Cerebellar nuclear complex (tissue), 1 donor: ENCODE results near the gene TM4SF4.
A peak's percentile ranks its signal among the peaks of the same experiment; 100 is the strongest.

Source experiments
- DNase-seq, 2 experiments: peaks; one replicate each; lab custom pipeline; 2025; lab: John Stamatoyannopoulos, UW

TM4SF4 gene

DNA sequence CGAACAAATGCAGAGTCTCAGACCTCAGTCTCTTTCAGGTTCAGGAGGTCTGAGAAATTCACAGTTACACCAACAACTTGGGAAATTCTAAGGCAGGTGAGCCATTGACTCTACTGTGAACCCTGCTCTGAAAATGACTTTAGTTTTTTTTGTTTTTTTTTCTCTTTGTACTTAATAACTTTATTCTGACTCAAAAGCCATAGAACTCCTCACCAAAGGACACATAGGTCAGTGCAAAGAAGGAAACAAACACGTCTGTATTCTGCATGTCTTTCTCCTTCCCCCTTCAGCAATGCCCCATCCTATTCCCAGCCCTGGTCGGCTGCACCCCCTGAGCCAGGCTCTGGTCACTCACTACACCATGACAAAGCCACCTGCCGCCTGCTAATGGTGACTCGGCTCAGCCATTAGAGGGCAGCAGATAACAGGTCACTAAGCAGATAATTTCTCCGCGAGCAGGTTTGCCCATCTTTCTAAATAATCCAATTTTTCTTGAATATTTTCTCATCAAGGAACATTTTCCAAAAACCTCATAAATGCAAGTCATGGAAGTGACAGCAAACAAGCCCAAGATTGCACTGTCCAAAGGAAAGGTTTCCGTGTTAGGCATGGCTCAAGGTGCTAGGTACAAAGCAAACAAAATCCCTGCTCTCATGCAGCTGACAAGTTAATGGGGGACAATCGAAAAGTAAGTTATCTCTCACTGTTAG lies 37.7 kb downstream of the TM4SF4 start:
- DNase-seq = peak in 1 of 2 experiments; percentile 4

DNA sequence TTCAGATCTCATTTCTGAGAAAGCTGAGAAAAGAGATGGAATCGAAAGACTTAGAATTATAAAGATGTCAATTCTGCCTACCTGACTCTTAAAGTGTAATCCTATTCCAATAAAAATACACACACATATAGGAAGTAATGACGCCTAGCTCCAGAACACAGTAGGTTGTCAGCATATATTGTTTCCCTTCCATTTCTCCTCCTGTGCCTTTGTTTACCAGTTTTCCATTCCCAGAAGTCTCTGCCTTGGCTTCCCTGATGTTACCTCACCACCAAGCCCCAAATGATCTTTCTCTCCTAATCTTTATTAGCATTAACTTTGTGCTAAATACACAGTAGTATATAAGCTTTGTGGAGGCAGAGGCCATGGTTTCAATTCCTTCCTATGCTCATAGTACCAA lies 40.0 kb downstream of the TM4SF4 start:
- DNase-seq = no peak

DNA sequence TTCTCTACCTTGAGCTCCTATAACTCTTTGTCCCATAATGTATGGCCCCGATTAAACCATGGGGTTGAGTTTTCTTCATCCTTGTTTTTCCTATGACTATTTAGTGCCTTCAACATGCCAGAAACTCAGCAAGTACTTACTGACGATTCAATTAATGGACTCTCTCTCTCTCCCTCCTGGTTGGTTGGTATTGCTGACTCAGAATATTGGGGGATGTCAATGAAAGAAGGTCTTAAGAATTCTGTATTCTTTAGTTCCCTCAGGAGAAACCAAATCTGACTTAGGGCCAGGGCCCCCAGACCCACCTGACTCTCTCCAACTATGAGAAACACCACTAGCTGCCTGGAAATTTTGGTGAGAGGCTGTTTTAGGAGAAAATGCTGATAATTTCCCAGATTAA lies 40.8 kb downstream of the TM4SF4 start:
- no peak for DNase-seq

DNA sequence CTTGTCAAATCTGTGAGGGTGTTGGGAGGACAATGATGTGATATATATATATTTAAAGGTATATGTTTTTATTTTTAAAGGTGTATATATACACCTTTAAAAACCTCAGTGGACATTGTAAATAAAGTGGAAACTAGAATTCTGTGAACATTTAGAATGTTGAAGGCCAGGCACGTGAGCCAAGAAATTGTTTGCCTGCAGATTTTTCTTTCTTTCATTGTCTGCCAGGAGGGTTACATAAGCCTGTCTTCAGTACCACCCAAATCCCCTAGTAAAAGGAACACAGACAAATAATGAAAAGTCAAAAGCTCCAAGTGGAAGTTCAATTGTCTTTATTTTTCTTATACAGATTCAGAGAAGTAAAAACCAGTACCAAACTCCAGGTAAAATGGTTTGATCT lies 42.4 kb downstream of the TM4SF4 start:
- DNase-seq = no peak

DNA sequence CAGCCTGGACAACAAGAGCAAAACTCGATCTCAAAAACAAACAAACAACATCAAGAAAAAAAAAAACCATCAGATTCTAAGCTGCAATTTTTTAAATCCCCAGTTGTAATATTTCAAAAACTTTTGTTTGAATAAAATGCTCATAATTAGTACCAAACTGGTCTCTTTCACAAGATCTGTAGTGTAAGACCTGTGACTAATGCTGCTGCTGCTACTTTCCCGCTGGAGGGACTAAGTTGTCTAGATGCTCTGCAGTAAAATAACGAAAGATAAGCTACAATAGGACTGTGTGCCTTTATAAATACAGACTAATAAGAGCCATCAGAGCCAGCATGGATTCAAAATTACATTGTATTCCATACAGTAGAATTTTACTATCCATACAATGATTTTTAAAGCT lies 45.4 kb downstream of the TM4SF4 start:
- DNase-seq = no peak

DNA sequence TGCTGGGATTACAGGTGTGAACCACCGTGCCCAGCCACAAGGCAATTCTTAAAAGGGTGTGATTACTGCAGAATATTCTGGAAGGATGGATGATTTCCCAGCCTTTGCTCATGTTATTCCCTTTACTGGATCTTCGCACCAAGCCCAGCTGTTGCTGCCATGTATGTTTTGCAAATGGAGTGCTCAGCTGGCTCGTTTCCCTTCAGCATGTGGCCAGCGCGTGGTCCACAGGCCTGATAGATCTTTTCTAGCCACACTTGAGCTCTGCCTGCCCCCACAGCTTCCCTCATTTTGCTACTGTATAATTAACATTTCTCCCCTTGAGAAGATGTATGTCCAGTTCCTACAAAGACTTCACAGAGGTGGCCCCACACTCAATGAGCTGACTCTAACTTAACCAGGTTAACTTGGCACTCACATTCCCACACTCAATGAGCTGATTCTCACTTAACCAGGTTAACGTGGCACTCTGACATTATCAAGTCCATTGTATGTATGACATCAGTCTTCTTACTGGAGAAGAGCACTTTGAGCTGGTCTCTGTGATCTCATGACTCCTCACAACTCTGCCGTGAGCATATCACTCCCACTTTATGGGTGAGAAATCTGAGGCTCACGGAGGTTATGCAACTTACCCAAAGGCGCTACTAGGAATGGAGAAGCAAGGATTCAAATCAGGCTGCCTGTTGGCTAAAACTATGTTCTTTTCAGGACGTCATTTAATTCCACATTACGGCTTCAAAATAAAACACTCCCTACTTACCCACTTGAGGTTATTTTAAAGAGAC lies 49.2 kb downstream of the TM4SF4 start:
- no peak for DNase-seq

DNA sequence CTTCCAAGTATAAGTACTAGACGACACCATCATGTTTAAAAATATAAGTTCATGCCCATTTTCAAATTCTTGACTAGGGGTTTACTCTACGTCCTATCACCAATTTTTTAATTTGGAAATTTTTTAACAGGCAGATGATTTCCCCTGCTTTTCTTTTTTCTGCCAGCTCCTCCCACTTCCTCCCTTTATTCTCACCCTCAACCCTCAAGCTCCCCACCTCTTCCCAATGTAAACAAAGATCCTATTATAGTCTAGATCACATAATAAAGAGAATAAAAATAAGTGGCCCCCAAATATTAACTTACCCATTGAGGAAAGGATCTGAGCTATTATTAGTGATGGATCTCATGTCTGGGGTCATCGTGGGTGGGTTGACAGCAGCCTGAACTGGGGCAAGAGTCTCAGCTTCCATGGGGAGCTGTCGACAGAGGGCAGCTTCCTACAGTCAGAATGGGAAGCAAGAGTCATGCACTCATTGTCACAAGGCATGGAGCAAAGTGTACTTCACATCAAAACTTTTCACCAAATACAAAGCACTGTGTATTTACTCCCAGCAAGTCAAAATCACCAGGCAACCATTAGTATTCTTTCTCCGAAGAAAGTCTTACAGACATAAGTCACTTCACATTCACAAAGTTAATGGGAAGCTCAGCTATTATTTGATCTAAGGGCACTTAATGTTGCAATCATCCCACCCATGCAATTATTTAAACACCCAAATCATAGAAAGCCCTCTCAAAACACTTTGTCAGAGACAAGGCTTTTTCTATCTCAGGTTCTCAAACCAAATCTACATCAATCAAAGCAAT lies 53.2 kb downstream of the TM4SF4 start:
- no peak for DNase-seq

DNA sequence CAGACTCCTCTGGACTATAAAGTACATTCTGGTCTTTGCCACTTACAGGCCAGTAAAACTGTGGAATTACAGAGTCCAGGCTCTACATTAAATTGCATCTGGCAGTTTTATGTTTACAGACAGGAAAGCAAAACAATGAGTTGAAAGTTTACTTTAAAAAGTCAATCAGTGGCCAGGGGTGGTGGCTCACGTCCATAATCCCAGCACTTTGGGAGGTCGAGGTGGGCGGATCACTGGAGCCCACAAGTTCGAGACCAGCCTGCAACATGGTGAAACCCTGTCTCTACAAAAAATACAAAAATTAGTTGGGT lies 53.8 kb downstream of the TM4SF4 start:
- no peak for DNase-seq

DNA sequence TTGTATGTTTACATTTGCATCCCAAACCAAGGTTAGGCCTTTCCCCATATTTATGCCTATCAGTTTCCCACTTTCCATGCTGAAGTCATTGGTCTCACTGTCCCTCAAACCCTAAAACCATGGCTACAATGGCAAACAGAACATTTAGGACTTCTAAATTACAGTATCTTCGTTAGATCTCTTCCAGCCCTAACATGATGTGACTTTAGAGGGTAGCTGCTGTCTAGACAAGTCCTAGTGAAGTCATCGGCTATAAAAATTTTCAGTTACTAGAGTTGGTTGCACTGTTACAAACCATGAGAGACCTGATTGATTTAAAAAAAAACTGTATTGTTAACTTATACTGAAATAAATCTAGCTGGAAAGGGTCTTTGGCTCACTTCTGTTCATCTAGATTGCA lies 54.6 kb downstream of the TM4SF4 start:
- DNase-seq = no peak

DNA sequence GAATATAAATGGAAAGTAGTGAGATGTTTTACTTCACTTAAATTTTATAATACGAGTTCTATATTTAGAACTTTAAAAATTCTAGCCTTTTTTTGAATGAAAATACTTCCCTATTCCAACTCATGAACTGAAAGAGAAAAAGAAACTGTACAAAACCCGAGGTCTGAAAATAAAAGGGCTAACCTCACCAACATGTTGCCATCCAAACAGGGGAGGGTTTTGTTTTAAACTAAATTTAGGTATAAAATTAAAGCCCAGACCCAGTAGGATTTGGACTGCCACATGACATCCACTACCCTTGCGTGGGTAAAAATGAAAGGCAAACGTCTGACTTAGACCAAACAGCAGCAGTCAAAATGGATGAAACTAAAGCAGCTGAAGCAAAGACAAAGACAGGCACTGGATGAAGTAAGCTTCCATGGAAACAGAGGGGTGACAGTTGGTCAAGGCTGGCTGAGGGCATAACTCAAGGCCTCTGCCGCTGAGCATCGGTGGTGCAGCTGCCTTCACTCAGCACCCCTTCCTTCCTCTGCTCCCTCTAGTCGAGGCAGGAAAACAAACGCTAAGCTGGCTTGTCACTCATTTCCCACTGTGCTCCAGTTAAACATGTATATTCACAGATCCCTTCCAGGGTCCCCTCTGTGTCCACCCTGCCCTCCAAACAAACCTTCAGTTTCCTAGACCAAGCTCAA lies 58.1 kb downstream of the TM4SF4 start:
- no peak for DNase-seq

DNA sequence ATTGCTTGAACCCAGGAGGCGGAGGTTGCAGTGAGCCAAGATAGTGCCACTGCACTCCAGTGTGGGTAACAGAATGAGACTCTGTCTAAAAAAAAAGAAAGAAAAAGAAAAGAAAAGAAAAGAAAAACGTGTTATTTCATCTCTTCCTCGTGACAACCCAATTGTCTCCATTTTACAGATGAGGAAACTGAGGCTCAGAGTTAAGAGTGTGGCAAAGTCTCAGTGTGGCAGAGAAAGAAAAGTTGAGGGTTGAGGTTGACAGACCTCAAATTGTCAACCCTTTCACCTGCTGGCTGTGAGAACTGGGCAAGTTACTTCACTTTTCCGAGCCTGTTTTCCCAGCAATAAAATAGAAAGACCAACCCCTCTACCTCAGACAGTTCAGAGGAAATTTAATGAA lies 59.6 kb downstream of the TM4SF4 start:
- DNase-seq = no peak

DNA sequence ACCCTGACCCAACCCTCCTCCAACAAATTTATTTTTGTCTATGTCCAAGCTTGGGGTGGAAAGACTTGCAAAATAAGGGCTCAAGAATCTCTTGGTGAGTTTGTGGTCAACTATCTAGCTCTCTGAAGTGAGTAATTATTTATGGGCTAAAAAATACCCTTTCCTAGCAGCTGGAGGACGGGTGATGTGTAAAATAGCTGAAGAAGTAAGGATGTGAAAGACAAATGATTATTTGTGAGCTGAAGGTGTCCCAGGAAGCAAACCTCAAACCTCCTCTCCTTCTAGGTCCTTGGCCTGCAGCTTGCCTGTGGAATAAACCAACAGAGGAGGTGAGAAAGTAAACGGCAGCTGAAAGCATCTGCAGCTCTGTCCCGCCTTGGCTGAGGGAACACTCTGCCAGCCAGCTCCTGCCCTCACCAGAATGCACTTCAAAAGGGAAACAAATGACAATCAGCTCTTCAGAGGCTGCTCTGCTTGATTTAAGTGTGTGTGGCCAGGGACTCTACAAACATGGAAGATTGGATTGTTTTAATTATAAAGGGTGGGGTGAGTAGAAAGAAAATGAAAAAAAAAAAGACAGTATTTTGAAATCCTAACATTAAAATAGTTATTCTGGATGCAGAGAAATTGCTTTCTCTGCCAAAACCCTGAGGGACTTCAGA lies 60.3 kb downstream of the TM4SF4 start:
- no peak for DNase-seq

DNA sequence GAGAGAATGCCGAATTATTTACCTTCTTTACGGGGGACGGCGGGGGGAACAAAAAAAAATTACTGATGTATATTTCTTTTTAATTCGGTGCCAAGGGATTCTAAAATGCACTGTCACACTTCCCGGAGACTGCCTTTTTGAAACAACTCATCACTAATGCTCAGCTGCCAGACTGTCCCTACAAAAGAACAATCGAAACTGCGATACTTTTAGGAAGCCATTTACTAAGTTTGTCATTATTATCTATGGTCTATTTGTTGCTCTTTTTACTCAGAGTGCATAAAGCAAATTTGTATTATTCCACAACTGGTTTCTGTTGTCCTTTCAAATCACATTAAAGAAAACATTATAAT lies 60.8 kb downstream of the TM4SF4 start:
- no peak for DNase-seq

DNA sequence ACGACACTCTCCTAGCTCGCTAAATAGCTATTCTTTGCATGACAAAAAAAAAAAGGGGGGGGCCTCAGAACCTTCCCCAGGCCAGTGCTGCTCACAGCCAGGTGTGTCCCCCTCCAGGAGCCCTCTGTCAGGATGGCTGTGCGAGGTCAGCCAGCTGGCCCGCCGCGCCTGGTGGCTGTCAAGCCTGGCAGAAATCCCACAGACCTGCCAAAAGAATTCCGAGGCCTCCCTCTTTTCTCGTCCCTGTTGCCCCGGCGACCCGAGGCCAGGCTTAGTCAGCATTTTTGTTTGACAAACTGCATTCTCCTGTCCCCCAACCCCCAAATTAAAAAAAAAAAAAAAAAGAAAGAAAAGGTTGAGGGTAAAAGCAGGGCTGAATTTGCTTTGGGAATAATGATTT lies 61.9 kb downstream of the TM4SF4 start:
- DNase-seq = no peak

DNA sequence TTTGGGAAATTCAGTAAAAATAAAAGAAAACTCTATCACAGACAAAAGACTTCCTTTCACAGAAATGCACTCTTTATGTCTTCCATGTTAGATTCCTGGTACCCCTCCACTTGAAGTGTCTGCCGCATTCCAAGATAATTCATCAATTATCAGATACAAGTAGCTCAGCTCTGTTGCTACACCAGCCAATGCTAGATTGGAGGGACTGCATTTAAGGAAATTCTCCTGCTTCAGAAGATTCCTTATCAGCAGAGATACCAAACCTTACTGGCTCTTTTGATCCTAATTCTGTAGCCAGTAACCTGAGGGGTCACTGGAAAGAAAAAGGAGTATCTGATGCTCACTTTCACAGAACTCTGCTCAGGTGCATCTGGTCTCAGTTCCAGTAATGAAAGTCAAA lies 63.9 kb downstream of the TM4SF4 start:
- DNase-seq = no peak

DNA sequence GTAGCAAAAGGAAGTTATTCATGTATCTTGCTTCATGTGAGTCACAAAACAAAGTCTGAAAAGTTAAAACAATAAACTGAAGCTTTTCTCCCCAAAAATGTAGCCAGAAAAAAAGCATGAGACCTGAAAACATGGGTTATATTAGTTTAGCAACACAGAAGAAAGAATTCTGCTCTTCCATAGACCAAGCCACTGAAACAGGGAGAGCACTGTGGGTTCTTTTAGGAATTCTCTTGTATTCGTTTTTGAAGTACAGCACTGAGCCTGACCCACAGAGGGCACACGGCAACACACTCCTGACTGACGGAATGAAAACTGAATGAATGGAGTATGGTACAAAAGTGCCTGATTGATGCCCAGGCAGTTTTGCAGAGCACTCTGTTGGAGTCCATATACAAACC lies 66.6 kb downstream of the TM4SF4 start:
- no peak for DNase-seq

DNA sequence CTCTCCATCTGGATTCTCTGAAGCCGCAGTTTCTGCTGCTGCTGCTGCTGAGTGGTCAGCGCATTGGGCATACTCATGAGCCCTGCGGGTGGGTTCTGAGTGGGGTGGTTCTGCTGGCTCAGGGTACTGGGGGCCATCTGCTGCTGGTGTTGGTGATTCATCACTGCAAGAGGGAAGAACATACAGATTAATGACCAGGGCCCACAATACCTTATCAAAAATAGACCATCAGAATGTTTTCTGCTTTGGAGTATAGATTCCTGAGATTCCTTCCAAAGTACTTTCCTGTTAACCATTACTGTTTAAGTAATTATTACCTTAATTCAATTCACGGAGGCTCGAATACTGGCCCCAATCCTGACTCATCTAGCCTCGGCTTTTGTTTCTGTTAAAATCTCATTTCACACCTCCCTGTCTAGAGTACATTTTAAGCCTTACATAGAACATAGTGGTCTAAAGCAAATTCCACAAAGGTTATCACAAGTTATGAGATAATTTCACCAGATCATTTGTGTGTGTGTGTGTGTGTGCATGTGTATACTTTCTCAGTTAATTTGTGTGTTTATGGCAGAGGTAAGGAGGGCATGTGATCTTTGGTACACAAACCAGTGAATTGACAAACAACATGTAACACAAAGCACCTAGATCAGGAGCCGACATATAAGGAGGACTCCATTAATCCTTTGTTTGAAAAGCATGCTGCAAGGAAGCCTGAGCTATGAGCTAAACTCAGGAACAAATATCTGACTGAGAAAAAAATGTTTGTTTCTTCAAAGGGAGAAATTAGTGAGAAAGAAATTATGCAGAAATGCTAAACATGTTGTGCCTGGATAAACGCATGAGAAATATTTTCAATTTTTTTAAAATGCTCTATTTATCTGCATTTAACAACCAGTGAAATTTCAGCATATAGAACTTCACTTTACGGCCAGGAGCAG lies 68.1 kb downstream of the TM4SF4 start:
- DNase-seq = no peak

DNA sequence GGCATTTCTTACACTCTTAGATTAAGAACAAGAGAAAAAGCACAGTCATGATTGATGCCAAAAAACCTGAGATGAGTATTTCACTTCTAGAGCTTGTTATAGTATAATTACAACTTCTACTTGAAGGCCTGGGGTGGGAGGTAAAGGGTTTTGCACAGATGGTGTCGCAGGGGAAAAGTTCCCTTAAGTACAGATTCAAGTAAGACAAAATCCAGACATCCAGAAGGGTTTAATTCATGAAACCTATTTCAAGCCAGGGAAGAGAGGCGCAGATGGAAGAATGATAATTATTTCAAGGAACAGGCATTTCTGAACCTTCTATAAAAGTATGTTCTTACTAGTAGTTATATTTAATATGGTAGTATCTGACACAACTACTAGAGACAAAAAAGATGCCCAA lies 70.6 kb downstream of the TM4SF4 start:
- DNase-seq = no peak

DNA sequence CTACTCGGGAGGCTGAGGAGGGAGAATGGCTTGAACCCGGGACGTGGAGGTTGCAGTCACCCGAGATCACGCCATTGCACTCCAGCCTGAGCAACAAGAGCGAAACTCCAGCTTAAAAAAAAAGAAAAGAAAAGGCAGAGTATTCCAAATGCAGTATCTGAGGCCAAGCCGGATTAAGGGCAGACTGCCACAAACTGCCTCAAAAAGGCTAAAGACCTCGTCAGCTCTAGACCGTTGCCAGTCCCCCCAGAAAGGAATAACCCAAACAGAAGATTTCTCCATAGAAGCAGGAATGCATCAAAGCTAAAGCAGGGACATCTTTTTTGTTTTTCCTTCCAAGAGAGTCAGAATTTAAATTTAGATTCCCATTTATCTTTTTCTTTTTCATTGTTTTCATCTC lies 72.9 kb downstream of the TM4SF4 start:
- no peak for DNase-seq

DNA sequence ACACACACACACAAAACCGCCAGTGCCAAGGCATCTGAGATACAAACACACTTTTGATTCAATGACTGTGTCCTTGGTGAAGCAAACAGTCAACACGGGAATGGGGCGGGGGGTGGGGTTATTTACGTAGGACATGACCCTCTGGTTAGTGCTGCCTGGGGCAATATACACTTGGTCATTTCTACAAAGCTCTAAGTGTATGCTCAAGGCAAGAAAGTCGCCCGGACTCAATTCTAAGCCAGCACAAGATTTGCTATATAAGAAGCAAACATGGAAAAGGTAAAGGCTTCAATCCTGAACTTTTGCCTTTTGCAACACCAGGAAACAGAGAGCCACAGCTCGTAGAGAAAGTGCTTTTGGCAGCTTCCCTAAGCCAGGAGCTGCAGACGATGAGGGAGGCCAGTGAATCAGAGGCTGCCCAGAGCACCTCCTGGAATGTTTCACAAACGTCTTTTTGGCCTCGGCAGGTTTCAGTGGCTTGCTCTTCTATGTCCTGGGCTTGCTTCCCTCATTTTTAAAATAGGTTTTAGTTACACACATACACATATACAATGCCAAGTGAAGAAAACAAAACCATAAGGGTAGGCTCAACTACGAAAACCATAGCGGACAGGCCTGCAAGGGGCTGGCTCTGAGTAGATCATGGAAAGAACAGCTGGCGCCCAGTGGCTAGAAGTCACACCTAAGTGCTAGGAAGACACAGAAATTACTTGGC lies 73.6 kb downstream of the TM4SF4 start:
- no peak for DNase-seq
